Measurements from ENCODE around the gene MGMT.

DNA sequence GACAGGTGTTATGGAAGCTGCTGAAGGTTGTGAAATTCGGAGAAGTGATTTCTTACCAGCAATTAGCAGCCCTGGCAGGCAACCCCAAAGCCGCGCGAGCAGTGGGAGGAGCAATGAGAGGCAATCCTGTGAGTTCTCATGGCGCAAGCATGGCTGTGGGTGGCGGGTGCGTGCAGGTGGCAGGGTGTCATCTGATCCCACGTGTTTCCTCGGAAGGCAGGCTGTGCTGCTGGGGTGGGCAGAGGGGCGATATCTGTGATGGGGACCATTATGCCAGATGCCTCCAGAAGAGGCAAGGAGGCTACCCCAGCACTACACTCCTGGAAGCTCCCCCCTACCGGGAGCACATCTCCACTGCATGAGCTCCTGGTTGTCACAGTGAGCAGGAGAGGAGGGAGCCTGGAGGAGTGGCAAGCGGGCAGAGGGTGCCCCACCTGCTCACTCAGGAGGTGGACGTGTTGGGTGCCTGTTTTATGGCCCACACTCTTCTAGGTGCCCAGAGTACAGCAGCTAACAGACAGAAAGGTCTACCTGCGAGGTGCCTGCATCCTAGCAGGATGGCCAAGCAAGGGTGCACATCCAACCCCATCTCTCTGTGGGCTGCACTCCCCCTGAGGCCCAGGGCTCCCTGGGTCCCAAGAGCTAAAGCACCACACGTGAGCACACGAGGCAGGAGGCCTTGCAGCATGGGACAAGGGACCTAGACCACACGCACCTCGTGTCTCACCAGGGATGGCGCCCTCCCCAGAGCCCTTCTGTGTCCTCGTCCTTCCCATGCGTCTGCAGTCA, 292.4 kb downstream of the MGMT start:
- TF ChIP-seq EGR1 (IDR thresholded peaks at IDR 0.05; ENCODE audit: low read depth) (no peak), SIN3A (IDR thresholded peaks at IDR 0.05; ENCODE audit: low read depth) (no peak)
- TF ChIP-seq, protein P1, sequence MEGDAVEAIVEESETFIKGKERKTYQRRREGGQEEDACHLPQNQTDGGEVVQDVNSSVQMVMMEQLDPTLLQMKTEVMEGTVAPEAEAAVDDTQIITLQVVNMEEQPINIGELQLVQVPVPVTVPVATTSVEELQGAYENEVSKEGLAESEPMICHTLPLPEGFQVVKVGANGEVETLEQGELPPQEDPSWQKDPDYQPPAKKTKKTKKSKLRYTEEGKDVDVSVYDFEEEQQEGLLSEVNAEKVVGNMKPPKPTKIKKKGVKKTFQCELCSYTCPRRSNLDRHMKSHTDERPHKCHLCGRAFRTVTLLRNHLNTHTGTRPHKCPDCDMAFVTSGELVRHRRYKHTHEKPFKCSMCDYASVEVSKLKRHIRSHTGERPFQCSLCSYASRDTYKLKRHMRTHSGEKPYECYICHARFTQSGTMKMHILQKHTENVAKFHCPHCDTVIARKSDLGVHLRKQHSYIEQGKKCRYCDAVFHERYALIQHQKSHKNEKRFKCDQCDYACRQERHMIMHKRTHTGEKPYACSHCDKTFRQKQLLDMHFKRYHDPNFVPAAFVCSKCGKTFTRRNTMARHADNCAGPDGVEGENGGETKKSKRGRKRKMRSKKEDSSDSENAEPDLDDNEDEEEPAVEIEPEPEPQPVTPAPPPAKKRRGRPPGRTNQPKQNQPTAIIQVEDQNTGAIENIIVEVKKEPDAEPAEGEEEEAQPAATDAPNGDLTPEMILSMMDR (IDR thresholded peaks at IDR 0.05 in 2 of 3, conservative IDR thresholded peaks at IDR 0.05 in 1 of 3; ENCODE audit: borderline replicate concordance in 1 of 3, insufficient read depth in 1 of 3, low read depth in 2 of 3, low read length in 2 of 3): no peak
